IMR-90 (cell line): ENCODE data around the gene MAPK11. TPM values are rescaled to one million over a fixed set of nuclear protein-coding genes. Genes with fewer than 3 reads are reported as not detected.

Experiments used
- ATAC-seq: fragments of 200-7000 bp; cut with Tn5 transposase; 2 replicates; pipeline ENCODE4 v1.9.1; 2020; ENCODE audit warnings: low read depth, mild to moderate bottlenecking, moderate library complexity
- BruUV-seq: library from RNA; stranded (reverse); fragments of 400-500 nt; replicated peaks from 2 replicates; lab custom pipeline; 2021; lab: Mats Ljungman, UMichigan
- CTCF ChIA-PET: fragments of 300-600 bp; formaldehyde crosslinking; extraction: SDS; loops from one replicate; lab custom pipeline; 2021; ENCODE audit warnings: antibody characterized with exemption; lab: Yijun Ruan, JAX
- POLR2A ChIA-PET: fragments of 300-600 bp; sonication (Branson Sonifier 250); formaldehyde crosslinking; loops from one replicate; lab custom pipeline; 2022; ENCODE audit warnings: antibody characterized with exemption; ENCODE audit not compliant: unreplicated experiment; lab: Charles Lee
- DNase-seq: peaks from one replicate; pipeline ENCODE4 v3.0.0; 2013
- H2AFZ ChIP-seq: replicated peaks from 2 replicates; pipeline ENCODE3; 2013; ENCODE audit warnings: low read length, mild to moderate bottlenecking; ENCODE audit not compliant: poor library complexity
- H2AK5ac ChIP-seq: 2 replicates; pipeline ENCODE4 v1.6.1; 2013; ENCODE audit warnings: low read depth, low read length, inconsistent platforms
- H2AK9ac ChIP-seq: replicated peaks from 2 replicates; pipeline ENCODE3; 2013; ENCODE audit warnings: mild to moderate bottlenecking, low read depth, low read length, moderate library complexity; ENCODE audit not compliant: poor library complexity
- H2BK120ac ChIP-seq: 2 replicates; pipeline ENCODE4 v1.6.1; 2013; ENCODE audit warnings: low read depth, low read length, inconsistent platforms
- H2BK15ac ChIP-seq: 3 replicates; pipeline ENCODE4 v1.6.1; 2013; ENCODE audit warnings: low read depth, low read length, inconsistent platforms
- H2BK20ac ChIP-seq: 2 replicates; pipeline ENCODE4 v1.6.1; 2013; ENCODE audit warnings: low read depth, mild to moderate bottlenecking, inconsistent platforms, low read length, moderate library complexity
- H2BK5ac ChIP-seq: 2 replicates; pipeline ENCODE4 v1.6.1; 2013; ENCODE audit warnings: mild to moderate bottlenecking, low read depth, low read length, inconsistent platforms; ENCODE audit not compliant: poor library complexity, severe bottlenecking
- H3K14ac ChIP-seq: replicated peaks from 2 replicates; pipeline ENCODE4 v1.6.1; 2013; ENCODE audit warnings: low read depth, low read length, inconsistent platforms
- H3K18ac ChIP-seq: 2 replicates; pipeline ENCODE4 v1.6.1; 2013; ENCODE audit warnings: low read depth, low read length, control low read depth
- H3K23ac ChIP-seq: 2 replicates; pipeline ENCODE4 v1.6.1; 2013; ENCODE audit warnings: low read depth, low read length, inconsistent platforms
- H3K27ac ChIP-seq: 2 replicates; pipeline ENCODE4 v1.5.1; 2013; ENCODE audit warnings: mild to moderate bottlenecking, control low read depth, low read length; ENCODE audit not compliant: insufficient read depth
- H3K27me3 ChIP-seq: 2 replicates; pipeline ENCODE4 v1.6.1; 2013; ENCODE audit warnings: low read length; ENCODE audit not compliant: control insufficient read depth, insufficient read depth
- H3K36me3 ChIP-seq: 2 replicates; pipeline ENCODE4 v1.6.1; 2013; ENCODE audit warnings: low read length, mixed read lengths; ENCODE audit not compliant: control insufficient read depth, insufficient read depth
- H3K4ac ChIP-seq: 2 replicates; pipeline ENCODE4 v1.6.1; 2013; ENCODE audit warnings: low read depth, low read length, inconsistent platforms
- H3K4me1 ChIP-seq: 2 replicates; pipeline ENCODE4 v1.6.1; 2013; ENCODE audit warnings: low read length, mixed read lengths; ENCODE audit not compliant: control insufficient read depth, insufficient read depth
- H3K4me2 ChIP-seq: 2 replicates; pipeline ENCODE4 v1.6.1; 2013; ENCODE audit warnings: low read depth, mild to moderate bottlenecking, control low read depth, low read length, moderate library complexity
- H3K4me3 ChIP-seq: 2 replicates; pipeline ENCODE4 v1.5.1; 2013; ENCODE audit warnings: low read depth, mild to moderate bottlenecking, control low read depth, low read length, moderate library complexity; ENCODE audit not compliant: insufficient read depth
- H3K56ac ChIP-seq: 2 replicates; pipeline ENCODE4 v1.6.1; 2013; ENCODE audit warnings: low read length, inconsistent platforms; ENCODE audit not compliant: insufficient read depth; ENCODE audit errors: extremely low read depth
- H3K79me1 ChIP-seq, 2 experiments: 2 replicates each; pipeline ENCODE4 v1.6.1; 2013; ENCODE audit warnings: low read length in 2 of 2, inconsistent platforms in 1 of 2, low read depth in 1 of 2
- H3K9ac ChIP-seq: 2 replicates; pipeline ENCODE4 v1.6.1; 2013; ENCODE audit warnings: low read depth, low read length, control low read depth
- H3K9me1 ChIP-seq: 2 replicates; pipeline ENCODE4 v1.6.1; 2013; ENCODE audit warnings: low read length, inconsistent platforms; ENCODE audit not compliant: insufficient read depth
- H3K9me3 ChIP-seq: 2 replicates; pipeline ENCODE4 v1.6.1; 2013; ENCODE audit warnings: low read length; ENCODE audit not compliant: control insufficient read depth, insufficient read depth
- H4K20me1 ChIP-seq: 2 replicates; pipeline ENCODE4 v1.6.1; 2013; ENCODE audit warnings: low read length, inconsistent platforms; ENCODE audit not compliant: insufficient read depth
- H4K5ac ChIP-seq: 2 replicates; pipeline ENCODE4 v1.6.1; 2013; ENCODE audit warnings: mild to moderate bottlenecking, low read depth, low read length, control low read depth
- H4K8ac ChIP-seq, 2 experiments: 2 replicates each; pipeline ENCODE4 v1.6.1; 2013; ENCODE audit warnings: low read depth in 2 of 2, low read length in 2 of 2, control low read depth in 1 of 2, inconsistent platforms in 1 of 2
- H4K91ac ChIP-seq: 2 replicates; pipeline ENCODE4 v1.6.1; 2013; ENCODE audit warnings: low read depth, low read length, inconsistent platforms; ENCODE audit not compliant: insufficient read depth
- BHLHE40 ChIP-seq: fragments of 150-350 bp; IDR thresholded peaks from 2 replicates; pipeline ENCODE4 v1.6.1; 2016; ENCODE audit warnings: mild to moderate bottlenecking, low read depth, low read length
- CHD1 ChIP-seq: IDR thresholded peaks from 2 replicates; pipeline ENCODE4 v1.6.1; 2012; ENCODE audit warnings: low read depth, low read length, improper control_type of control experiment
- FOS ChIP-seq: fragments of 150-350 bp; IDR thresholded peaks from 2 replicates; pipeline ENCODE4 v1.6.1; 2016; ENCODE audit warnings: low read depth, low read length
- NFE2L2 ChIP-seq: fragments of 150-350 bp; IDR thresholded peaks from 2 replicates; pipeline ENCODE4 v1.6.1; 2016; ENCODE audit warnings: low read depth, mild to moderate bottlenecking, low read length
- POLR2A ChIP-seq: IDR thresholded peaks from 2 replicates; pipeline ENCODE4 v1.6.1; 2012; ENCODE audit warnings: mild to moderate bottlenecking, low read depth, low read length
- RCOR1 ChIP-seq: IDR thresholded peaks from 2 replicates; pipeline ENCODE4 v1.6.1; 2012; ENCODE audit warnings: mild to moderate bottlenecking, low read length, improper control_type of control experiment; ENCODE audit not compliant: insufficient replicate concordance
- RFX5 ChIP-seq: IDR thresholded peaks from 2 replicates; pipeline ENCODE4 v1.8.0; 2012; ENCODE audit warnings: low read depth, mild to moderate bottlenecking, low read length, moderate library complexity
- WGBS, 2 experiments: methylation state at CpG; one replicate each; pipeline versions ENCODE4 v1.1.5 to v1.1.7; 2013; ENCODE audit warnings: missing lambda C conversion rate in 2 of 2; ENCODE audit not compliant: insufficient read length in 1 of 2; ENCODE audit errors: extremely low coverage in 2 of 2; 5-methylcytosine and 5-hydroxymethylcytosine counted together
- dilution Hi-C: fragments of 300-500 bp; cut with HindIII; formaldehyde crosslinking; loops from one replicate; pipeline ENCODE4 v1.14.3; 2018; ENCODE audit warnings: low sequenced_read_pairs; ENCODE audit not compliant: unreplicated experiment
- in situ Hi-C: fragments of 300-500 bp; cut with MboI; formaldehyde crosslinking; loops from 3 replicates; pipeline ENCODE4 v1.14.3; 2019; ENCODE audit warnings: low sequenced_read_pairs, inconsistent platforms, mixed read lengths
- intact Hi-C: fragments of 100-400 bp; cut with micrococcal nuclease; formaldehyde crosslinking; loops from 2 replicates; pipeline ENCODE4 v1.10.0; 2022
- polyA plus RNA-seq, 3 experiments: library from polyadenylated mRNA; depleted of rRNA; stranded (reverse); fragments of >200 nt; gene quantifications; 2 replicates each; pipeline ENCODE4 v1.2.3, GENCODE V29; 2012; ENCODE audit warnings: low replicate concordance in 1 of 3
- total RNA-seq: library from RNA; depleted of rRNA; stranded (reverse); fragments of >200 nt; gene quantifications from 2 replicates; pipeline ENCODE4 v1.2.3, GENCODE V29; 2012
- TF ChIP-seq, protein P1 (sequence below): conservative IDR thresholded peaks from 2 replicates; pipeline ENCODE4 v1.5.1; 2012; ENCODE audit warnings: mild to moderate bottlenecking, low read depth, low read length, improper control_type of control experiment
- TF ChIP-seq, protein P2 (sequence below): fragments of 150-350 bp; IDR thresholded peaks from 2 replicates; pipeline ENCODE4 v1.6.1; 2017; ENCODE audit warnings: mild to moderate bottlenecking, antibody characterized with exemption, low read length, low read depth

Gene MAPK11
- total and polyA plus RNA-seq, 2 of the 4 experiments (the other 2 are of a cell fraction), result 8.1 to 14.4 TPM

DNA sequence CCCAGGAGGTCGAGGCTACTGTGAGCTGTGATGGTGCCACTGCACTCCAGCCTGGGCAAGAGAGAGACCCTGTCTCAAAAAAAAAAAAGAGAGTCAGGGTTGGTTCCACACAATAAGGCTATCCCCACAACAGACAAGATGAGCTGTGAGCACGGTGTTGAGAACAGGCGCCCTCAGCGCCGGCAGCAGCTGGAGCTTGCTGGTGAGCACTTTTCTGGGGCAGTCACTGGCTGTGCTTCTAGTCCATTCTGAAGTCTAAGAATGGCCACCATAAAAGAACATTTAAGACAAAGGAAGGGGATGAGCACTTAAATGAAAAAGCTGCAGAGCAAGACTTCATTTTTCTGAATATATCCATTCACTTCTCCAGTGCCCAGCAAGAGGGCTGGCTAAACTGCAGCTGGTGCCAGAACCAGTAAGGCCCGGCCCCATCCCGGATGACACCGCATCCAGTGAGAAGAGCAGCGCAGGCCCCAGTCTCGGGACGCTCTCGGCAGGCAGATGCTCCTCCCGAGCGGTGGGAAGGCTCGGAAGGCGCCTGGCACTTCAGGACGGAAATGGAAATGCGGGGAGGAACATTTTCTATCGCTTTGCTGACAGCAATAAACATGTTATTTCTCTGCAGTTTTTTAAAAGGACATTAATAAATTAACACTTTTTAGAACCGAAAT is 37.6 kb downstream of the MAPK11 start:
- Histone ChIP-seq H2AK5ac (no peak overlapping the region), H3K4me3 (no peak overlapping the region), H3K9ac (no peak overlapping the region), H3K27me3 (no peaks in the 10 kb centered on the region), H3K9me1 (peaks cover 14% of the 10 kb centered on the region), H2AK9ac (no peak overlapping the region), H3K4ac (no peak overlapping the region), H4K91ac (no peak overlapping the region), H3K79me1 (peaks cover 9 to 47% of the 10 kb centered on the region in 2 experiments), H3K23ac (no peak overlapping the region), H4K5ac (no peak overlapping the region), H4K20me1 (peaks cover 34% of the 10 kb centered on the region), H3K56ac (no peak overlapping the region), H2BK20ac (no peak overlapping the region), H3K9me3 (no peaks in the 10 kb centered on the region), H3K4me2 (no peak overlapping the region), H4K8ac (no peak overlapping the region), H3K36me3 (peaks cover 38% of the 10 kb centered on the region), H3K14ac (no peak overlapping the region), H3K27ac (no peak overlapping the region), H2AFZ (no peak overlapping the region), H3K4me1 (no peaks in the 10 kb centered on the region), H2BK5ac (no peak overlapping the region), H2BK120ac (no peak overlapping the region), H3K18ac (no peak overlapping the region), H2BK15ac (no peak overlapping the region)
- no peak for ATAC-seq
- dilution Hi-C loops (no loop called here), intact Hi-C loops (no loop called here), in situ Hi-C loops (no loop called here)
- 92% methylated on average over 9 of the region's 20 CpGs; no CpG with 5 or more reads in 1 of the 2 experiments for WGBS, 2 experiments
- no TSS peak for BruUV-seq
- ChIA-PET POLR2A (no interaction called here), CTCF (no interaction called here)
- no peak for DNase-seq
- no peak for TF ChIP-seq BHLHE40
- TF ChIP-seq, protein P1, sequence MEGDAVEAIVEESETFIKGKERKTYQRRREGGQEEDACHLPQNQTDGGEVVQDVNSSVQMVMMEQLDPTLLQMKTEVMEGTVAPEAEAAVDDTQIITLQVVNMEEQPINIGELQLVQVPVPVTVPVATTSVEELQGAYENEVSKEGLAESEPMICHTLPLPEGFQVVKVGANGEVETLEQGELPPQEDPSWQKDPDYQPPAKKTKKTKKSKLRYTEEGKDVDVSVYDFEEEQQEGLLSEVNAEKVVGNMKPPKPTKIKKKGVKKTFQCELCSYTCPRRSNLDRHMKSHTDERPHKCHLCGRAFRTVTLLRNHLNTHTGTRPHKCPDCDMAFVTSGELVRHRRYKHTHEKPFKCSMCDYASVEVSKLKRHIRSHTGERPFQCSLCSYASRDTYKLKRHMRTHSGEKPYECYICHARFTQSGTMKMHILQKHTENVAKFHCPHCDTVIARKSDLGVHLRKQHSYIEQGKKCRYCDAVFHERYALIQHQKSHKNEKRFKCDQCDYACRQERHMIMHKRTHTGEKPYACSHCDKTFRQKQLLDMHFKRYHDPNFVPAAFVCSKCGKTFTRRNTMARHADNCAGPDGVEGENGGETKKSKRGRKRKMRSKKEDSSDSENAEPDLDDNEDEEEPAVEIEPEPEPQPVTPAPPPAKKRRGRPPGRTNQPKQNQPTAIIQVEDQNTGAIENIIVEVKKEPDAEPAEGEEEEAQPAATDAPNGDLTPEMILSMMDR, result no peak
- no peak for TF ChIP-seq POLR2A
- TF ChIP-seq, protein P2, sequence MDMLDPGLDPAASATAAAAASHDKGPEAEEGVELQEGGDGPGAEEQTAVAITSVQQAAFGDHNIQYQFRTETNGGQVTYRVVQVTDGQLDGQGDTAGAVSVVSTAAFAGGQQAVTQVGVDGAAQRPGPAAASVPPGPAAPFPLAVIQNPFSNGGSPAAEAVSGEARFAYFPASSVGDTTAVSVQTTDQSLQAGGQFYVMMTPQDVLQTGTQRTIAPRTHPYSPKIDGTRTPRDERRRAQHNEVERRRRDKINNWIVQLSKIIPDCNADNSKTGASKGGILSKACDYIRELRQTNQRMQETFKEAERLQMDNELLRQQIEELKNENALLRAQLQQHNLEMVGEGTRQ, result no peak
- no peak for TF ChIP-seq RFX5
- TF ChIP-seq RCOR1, result no peak
- TF ChIP-seq FOS, result no peak
- no peak for TF ChIP-seq NFE2L2
- no peak for TF ChIP-seq CHD1
